ENCODE measurements around the gene FIGLA.

The FIGLA gene

DNA sequence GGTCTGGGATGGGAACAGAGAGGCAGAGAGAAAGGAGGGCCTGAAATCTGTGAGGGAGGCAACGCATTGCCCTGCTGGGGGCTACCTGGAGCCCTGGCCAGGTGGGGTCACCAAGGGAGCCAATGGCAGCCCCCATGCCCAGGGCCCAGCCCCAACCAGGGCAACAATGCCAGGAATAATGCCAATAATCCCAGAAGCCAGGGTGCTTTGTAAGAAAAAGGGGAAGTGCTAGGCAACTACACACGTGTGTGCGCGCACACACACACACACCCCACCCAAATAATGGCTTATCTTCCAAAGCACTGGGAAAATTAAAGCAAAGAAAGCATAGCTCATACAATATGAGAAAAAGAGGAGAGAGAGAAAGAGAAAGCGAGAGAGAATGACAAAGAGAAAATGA lies 36.9 kb upstream of the FIGLA start:
- TF ChIP-seq, protein P1, sequence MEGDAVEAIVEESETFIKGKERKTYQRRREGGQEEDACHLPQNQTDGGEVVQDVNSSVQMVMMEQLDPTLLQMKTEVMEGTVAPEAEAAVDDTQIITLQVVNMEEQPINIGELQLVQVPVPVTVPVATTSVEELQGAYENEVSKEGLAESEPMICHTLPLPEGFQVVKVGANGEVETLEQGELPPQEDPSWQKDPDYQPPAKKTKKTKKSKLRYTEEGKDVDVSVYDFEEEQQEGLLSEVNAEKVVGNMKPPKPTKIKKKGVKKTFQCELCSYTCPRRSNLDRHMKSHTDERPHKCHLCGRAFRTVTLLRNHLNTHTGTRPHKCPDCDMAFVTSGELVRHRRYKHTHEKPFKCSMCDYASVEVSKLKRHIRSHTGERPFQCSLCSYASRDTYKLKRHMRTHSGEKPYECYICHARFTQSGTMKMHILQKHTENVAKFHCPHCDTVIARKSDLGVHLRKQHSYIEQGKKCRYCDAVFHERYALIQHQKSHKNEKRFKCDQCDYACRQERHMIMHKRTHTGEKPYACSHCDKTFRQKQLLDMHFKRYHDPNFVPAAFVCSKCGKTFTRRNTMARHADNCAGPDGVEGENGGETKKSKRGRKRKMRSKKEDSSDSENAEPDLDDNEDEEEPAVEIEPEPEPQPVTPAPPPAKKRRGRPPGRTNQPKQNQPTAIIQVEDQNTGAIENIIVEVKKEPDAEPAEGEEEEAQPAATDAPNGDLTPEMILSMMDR (IDR thresholded peaks at IDR 0.05; ENCODE audit: low read depth, low read length), result no peak
- DNase-seq (ENCODE audit: low read depth in 2 of 2), result no peak
- no peak overlapping the region for H3K4me3 ChIP-seq (replicated peaks in 1 of 2; ENCODE audit: low read depth in 2 of 2, low read length in 2 of 2)

DNA sequence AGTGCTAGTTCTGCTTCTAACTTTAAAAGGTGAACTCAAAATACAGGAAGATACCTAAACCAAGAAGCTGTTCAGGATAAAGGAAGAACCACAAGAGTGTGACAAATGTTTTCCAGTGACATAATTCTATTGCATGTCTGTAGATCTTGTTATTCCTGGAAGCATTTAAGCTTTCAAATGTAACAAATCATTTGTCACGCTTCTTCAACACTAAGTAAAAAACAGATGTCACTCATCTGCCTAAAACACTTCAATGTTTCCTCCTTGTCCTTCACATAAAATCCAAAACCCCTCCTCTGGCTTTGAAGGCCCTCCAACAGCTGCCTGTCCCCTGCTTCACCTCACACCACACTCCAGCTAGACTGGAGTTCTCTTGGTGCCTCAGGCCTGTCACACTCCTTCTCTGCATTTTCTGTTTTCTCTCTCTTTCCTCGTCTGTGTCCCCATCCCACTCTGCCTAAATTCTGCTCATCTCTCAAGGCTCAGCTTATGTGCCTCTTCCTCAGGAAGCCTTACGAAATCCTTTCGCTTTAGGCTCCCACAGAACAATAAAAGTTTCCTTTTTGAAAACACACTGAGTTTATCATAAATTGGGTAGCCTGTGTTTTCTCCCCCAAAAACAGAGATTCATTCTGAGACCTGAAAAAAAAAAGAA lies 36.4 kb upstream of the FIGLA start:
- DNase-seq (ENCODE audit: low read depth in 2 of 2), result no peak
- TF ChIP-seq, protein P1 (IDR thresholded peaks at IDR 0.05; ENCODE audit: low read depth, low read length), result no peak

DNA sequence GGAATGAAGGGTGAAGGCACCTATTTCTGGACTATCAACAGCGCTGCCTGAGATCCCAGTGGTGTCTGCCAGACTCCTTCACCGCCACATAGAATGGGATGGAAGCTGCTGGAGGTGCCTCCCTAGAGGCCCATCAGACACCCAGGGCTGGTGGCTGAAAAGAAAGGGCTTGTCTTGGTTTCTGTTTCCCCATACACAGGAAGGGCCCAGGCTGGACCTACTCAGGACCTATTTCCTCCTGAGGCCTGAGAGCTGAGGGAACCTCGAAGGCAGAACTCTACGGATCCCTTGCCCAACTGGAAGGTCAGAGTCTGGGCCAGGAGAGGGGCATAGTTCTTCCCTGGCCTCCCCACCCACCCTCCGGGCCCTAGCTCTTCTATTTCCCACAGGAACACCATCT lies 32.8 kb upstream of the FIGLA start:
- H3K4me3 ChIP-seq (replicated peaks in 1 of 2; ENCODE audit: low read depth in 2 of 2, low read length in 2 of 2), result no peak overlapping the region
- TF ChIP-seq, protein P1 (IDR thresholded peaks at IDR 0.05; ENCODE audit: low read depth, low read length), result no peak
- DNase-seq (ENCODE audit: low read depth in 2 of 2), result no peak

More for the DNA sequence above, 36.4 kb upstream of the FIGLA start:
- H3K4me3 ChIP-seq (replicated peaks in 1 of 2; ENCODE audit: low read depth in 2 of 2, low read length in 2 of 2), result no peak overlapping the region

DNA sequence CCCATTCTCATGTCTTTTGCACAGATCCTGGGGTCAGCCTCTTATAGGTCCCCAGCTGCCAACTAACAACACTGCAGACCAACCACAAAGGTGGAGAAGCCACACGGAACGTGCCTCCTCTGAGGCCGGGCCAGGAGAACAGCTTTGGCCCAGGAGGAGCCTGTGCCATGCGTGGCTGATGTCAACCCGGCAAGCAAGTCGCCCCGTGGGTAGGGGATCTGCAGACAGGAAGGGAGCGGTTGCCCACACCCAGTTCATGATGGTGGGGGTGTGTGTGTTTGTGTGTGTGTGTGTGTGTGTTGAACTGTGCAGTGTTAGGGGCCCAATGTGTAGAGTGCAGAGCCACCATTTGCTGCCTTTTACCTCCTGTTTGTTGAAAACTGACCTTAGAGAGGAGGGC lies 32.4 kb upstream of the FIGLA start:
- no peak overlapping the region for H3K4me3 ChIP-seq (replicated peaks in 1 of 2; ENCODE audit: low read depth in 2 of 2, low read length in 2 of 2)
- DNase-seq (ENCODE audit: low read depth in 2 of 2), result no peak
- TF ChIP-seq, protein P1 (IDR thresholded peaks at IDR 0.05; ENCODE audit: low read depth, low read length), result no peak

DNA sequence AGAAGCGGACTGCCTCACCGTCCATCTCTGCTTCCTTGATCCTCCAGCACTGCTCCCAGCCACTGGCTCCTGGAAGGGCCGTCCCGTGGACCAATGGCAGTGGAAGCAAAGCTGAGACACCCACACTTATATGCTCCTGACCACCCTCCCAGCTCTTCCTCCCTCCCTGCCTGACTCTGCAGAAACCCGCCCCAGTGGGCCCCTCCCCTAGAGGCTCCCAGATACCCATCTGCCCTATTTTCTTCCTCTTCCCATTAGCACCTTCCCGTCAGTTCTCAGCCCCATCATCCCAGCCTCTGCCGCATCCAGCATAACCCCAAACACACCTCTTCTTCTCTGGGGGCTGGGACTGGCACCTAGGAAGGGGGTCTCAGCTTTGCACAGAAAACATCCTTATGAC lies 30.1 kb upstream of the FIGLA start, which contains the start of gene CLEC4F:
Gene CLEC4F (minus strand): TSS at position 101 of the 400 bp plus-strand sequence. CDS start 76 bp downstream, at position 25.
- no peak within 1 kb of the TSS for H3K4me3 ChIP-seq (replicated peaks in 1 of 2; ENCODE audit: low read depth in 2 of 2, low read length in 2 of 2)
- no peak for DNase-seq (ENCODE audit: low read depth in 2 of 2)
- TF ChIP-seq, protein P1 (IDR thresholded peaks at IDR 0.05; ENCODE audit: low read depth, low read length), result no peak

DNA sequence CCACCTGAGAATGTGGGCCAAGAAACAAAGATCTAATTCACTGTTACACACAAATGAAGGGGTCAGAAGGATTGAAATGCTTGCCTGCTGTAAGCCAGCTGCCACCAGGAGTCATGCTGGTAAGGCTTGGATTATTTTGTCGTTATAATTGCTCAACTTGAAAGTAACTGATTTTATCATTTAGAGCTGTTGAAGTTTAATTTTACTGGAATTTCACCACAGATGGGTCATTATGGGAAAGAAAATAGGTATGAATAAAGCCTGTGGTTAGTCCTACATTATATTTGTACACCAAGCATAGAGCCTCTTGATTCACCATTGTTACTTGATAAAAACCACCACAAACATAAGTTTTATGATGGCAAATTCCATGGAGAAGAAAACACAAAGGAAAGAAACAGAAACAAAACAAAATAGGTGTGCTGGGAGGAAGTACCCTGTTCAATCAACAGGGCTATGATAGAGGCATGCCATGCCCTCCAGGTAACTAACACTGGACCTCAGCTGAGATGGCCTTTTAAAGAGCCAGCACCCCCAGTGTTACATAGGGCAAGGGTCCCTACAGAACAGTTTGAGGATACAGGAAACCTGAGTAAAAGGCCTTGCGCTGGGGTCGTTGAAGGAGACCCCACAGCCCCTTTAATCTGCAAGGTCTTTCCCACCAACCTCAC lies 27.0 kb upstream of the FIGLA start:
- TF ChIP-seq, protein P1 (IDR thresholded peaks at IDR 0.05; ENCODE audit: low read depth, low read length), result no peak
- H3K4me3 ChIP-seq (replicated peaks in 1 of 2; ENCODE audit: low read depth in 2 of 2, low read length in 2 of 2), result no peak overlapping the region
- no peak for DNase-seq (ENCODE audit: low read depth in 2 of 2)
